ENCODE results near the gene CD177.
"Not testable (repeated sequence)": the region's sequence is repeated elsewhere in the genome, so short reads cannot be mapped to it uniquely, and the experiment has no call there.

The CD177 gene

GRCh38 chr19:43380771-43381386 is 27.4 kb downstream of the CD177 start:
- no peak for DNase-seq (ENCODE audit: low read depth in 3 of 3)

- not testable (repeated sequence) for DNase-seq (ENCODE audit: low read depth in 3 of 3)
Observed at GRCh38 chr19:43382586-43383216, 29.2 kb downstream of the CD177 start.

GRCh38 chr19:43383254-43383653 is 29.8 kb downstream of the CD177 start:
- DNase-seq (ENCODE audit: low read depth in 3 of 3) = not testable (repeated sequence)

- not testable (repeated sequence) for DNase-seq (ENCODE audit: low read depth in 3 of 3)
Observed at GRCh38 chr19:43383759-43384158, 30.3 kb downstream of the CD177 start.

GRCh38 chr19:43390903-43391551 is 37.5 kb downstream of the CD177 start:
- not testable (repeated sequence) for DNase-seq (ENCODE audit: low read depth in 3 of 3)

- not testable (repeated sequence) for DNase-seq (ENCODE audit: low read depth in 3 of 3)
Observed at GRCh38 chr19:43391552-43391935, 38.1 kb downstream of the CD177 start.

GRCh38 chr19:43393501-43393900 is 40.0 kb downstream of the CD177 start:
- DNase-seq (ENCODE audit: low read depth in 3 of 3) = not testable (repeated sequence)

- DNase-seq (ENCODE audit: low read depth in 3 of 3) = no peak
Observed at GRCh38 chr19:43395561-43395960, 42.1 kb downstream of the CD177 start.

GRCh38 chr19:43406297-43406696 is 52.8 kb downstream of the CD177 start:
- no peak for DNase-seq (ENCODE audit: low read depth in 3 of 3)

GRCh38 chr19:43407416-43408005 is 54.0 kb downstream of the CD177 start:
- no peak for DNase-seq (ENCODE audit: low read depth in 3 of 3)

- no peak for DNase-seq (ENCODE audit: low read depth in 3 of 3)
Observed at GRCh38 chr19:43408043-43408442, 54.6 kb downstream of the CD177 start.

- no peak for DNase-seq (ENCODE audit: low read depth in 3 of 3)
Observed at GRCh38 chr19:43409415-43409814, 55.9 kb downstream of the CD177 start.

- no peak for DNase-seq (ENCODE audit: low read depth in 3 of 3)
Observed at GRCh38 chr19:43412441-43412840, 59.0 kb downstream of the CD177 start.
